C4-2B (cell line): ENCODE results near the gene TAB2.

Experiments used
- CTCF ChIP-seq: fragments of 450-650 bp; conservative IDR thresholded peaks from 2 replicates; pipeline ENCODE4 v1.5.1; 2017; ENCODE audit warnings: mild to moderate bottlenecking
- ZFX ChIP-seq: fragments of 450-650 bp; IDR thresholded peaks from 2 replicates; pipeline ENCODE4 v1.6.1; 2017

GRCh38 chr6:149440735-149441671 lies 123.5 kb downstream of the TAB2 start:
- no peak for TF ChIP-seq CTCF
- TF ChIP-seq ZFX: no peak
